HG03103 (cell line): ENCODE measurements around the gene ZBED2.
"Not testable (repeated sequence)": the region's sequence is repeated elsewhere in the genome, so short reads cannot be mapped to it uniquely, and the experiment has no call there.

ENCODE experiments used
- ATAC-seq: cut with Tn5 transposase; IDR thresholded peaks from one replicate; pipeline ENCODE4 v1.9.1; 2021; ENCODE audit warnings: low read depth; ENCODE audit not compliant: unreplicated experiment

Gene ZBED2

GRCh38 chr3:111577798-111578685 lies 17.1 kb downstream of the ZBED2 start:
- peak; percentile 97 for ATAC-seq

GRCh38 chr3:111577113-111577512 lies 18.0 kb downstream of the ZBED2 start:
- no peak for ATAC-seq

DNA sequence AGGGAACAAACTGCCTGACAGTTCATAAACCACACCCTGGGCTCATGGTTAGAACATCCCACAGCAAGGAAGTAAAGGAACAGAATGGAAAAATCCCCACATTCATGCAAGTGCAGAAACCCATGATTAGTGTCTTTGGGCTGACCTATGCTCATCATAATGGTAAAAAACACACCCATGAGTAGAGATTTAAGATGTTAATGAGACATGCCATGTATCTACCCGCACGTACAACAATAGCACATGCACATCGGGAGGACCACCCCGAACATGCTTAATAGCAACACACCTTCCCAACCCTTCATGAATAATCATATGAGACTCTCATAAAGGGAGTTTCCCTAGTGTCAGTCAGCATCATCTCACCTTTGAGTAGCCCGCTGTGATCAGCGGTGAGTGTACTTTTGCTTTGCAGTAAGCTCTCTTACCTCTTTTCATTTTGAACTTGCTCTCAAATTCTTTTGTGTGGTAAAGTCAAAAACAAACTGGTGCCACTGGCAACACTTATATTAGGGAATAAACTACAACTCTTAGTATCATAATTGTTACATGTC lies 23.2 kb downstream of the ZBED2 start:
- ATAC-seq, result no peak

- ATAC-seq, result no peak
Measured at GRCh38 chr3:111571282-111571681, 23.9 kb downstream of the ZBED2 start.

DNA sequence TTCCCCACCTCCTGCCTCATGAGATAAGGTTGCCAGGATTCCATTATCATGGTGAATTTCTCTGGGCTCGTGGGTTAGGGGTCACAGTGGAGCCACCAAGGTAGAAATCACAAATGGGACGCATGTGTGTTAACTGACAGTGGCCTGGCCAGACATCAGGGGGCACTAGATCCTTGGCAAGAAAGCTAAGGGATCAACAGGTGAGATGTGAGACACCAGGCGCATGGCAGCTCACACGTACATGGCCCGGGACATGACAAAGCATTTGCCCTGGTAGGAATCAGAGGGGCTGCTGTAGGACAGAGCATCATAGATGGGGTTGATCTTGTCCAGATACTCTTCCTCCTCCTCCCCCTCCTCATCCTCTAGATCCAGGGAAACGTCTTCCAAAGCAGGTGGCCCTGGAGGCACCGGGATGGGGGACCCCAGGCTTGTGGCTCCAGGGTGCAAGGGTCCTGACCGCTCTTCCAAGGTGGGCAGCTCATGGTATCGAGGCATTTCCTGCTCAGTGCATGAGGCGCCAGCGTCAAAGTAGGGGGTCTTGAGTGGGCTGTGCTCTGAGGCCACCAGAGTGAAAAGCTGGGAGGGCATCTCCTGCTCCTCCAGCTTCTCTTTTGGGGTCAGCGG lies 24.6 kb downstream of the ZBED2 start:
- no peak for ATAC-seq

DNA sequence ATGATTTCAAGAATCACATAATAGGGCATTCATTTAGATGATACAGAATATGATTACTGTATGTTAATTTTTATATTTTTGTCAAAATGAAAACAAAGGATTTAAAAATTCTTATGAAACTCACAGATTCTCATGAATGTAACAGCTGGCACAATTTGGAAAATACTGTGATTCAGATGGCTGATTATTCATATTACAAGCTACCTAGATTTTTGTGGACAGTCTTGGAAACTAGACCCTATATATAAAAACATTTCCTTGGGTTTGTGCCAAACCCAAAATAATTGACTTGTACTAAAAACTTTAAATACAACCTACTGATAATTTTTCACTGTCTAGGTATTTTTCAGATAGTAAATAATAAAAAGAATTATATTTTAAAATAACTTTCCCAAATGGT lies 26.2 kb downstream of the ZBED2 start:
- ATAC-seq, result no peak

DNA sequence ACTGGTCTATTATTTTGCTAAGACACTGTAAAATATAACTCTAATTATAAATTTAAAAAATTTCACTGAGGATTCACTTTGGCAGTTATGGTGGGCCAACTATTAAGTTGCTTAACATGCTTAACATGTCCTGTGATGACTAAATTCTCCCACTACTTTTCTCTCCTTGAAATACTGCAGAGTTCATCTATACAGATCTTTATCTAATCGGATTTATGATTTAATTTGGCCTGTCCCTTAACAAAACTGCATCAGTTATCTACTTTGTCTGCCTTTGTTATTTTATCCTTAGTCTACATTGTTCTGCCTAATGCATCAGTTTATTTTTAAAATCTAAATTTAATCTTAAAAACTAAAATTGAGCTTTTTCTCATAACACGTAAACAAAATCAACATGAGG lies 26.8 kb downstream of the ZBED2 start:
- no peak for ATAC-seq

- ATAC-seq, result no peak
Measured at GRCh38 chr3:111566844-111567243, 28.3 kb downstream of the ZBED2 start.

DNA sequence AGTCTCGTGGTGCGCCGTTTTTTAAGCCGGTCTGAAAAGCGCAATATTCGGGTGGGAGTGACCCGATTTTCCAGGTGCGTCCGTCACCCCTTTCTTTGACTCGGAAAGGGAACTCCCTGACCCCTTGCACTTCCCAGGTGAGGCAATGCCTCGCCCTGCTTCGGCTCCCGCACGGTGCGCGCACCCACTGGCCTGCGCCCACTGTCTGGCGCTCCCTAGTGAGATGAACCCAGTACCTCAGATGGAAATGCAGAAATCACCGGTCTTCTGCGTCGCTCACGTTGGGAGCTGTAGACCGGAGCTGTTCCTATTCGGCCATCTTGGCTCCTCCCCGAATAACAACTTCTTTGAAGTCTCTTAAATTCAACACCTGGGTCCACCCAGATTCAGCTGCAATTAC lies 33.2 kb downstream of the ZBED2 start:
- not testable (repeated sequence) for ATAC-seq

- no peak for ATAC-seq
Measured at GRCh38 chr3:111548756-111549155, 46.4 kb downstream of the ZBED2 start.

- peak; percentile 61 for ATAC-seq
Measured at GRCh38 chr3:111548092-111548491, 47.1 kb downstream of the ZBED2 start.

GRCh38 chr3:111547631-111548030 lies 47.5 kb downstream of the ZBED2 start:
- peak; percentile 82 for ATAC-seq

- no peak for ATAC-seq
Measured at GRCh38 chr3:111545349-111545748, 49.8 kb downstream of the ZBED2 start.
